Measurements from ENCODE around the gene APOD.

Gene APOD

GRCh38 chr3:195557322-195557721 lies 26.4 kb downstream of the APOD start:
- DNase-seq (ENCODE audit: low spot score) (no peak), FAIRE-seq (no peak)

DNA sequence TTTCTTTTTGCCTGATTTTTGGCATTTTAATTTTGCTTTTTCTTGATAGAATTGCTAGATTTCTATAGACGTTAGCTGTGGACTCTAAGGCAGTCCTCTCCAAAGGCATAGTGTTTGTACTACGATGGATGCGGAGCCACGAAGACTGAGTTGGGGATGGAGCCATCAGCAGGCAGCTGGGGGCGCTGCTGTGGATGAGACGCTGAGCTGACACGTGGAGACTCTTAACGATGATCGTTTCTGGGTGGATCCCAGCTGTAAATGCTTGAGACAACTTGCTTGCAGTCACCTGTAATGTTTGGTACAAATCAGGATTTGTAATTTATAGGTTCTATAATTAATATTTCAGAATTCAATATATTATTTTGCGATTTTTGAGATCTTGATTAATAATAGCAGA lies 27.4 kb downstream of the APOD start:
- DNase-seq (ENCODE audit: low spot score) (no peak), FAIRE-seq (no peak)

- DNase-seq (ENCODE audit: low spot score), result no peak
- FAIRE-seq, result no peak
Measured at GRCh38 chr3:195555110-195555509, 28.6 kb downstream of the APOD start.

GRCh38 chr3:195554458-195554857 lies 29.3 kb downstream of the APOD start:
- DNase-seq (ENCODE audit: low spot score) (no peak), FAIRE-seq (no peak)

DNA sequence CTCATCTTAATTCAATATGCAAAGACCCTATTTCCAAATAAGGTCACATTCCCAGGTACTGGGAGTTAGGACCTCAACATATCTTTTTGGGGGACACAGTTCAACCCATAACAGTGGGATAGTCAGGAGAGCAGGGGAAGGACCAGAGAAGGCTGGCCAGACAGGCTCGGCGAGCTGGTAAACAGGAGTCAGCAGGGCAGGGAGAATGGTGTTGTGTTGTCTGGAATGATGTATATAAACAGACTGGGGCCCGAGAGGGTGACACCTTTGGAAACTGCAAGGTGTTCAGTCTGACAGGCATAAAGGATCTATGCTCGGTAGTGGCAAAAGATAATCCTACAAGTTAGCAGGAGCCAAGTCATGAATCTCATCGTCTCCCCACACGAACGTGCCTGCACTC lies 30.5 kb downstream of the APOD start:
- no peak for FAIRE-seq

GRCh38 chr3:195551381-195551978 lies 32.3 kb downstream of the APOD start:
- FAIRE-seq, result no peak
- no peak for DNase-seq (ENCODE audit: low spot score)

More for the DNA sequence above, 30.5 kb downstream of the APOD start:
- no peak for DNase-seq (ENCODE audit: low spot score)

- no peak for DNase-seq (ENCODE audit: low spot score)
- FAIRE-seq, result no peak
Measured at GRCh38 chr3:195550723-195551122, 33.0 kb downstream of the APOD start.

- DNase-seq (ENCODE audit: low spot score) (no peak), FAIRE-seq (no peak)
Measured at GRCh38 chr3:195549931-195550519, 33.7 kb downstream of the APOD start.

- FAIRE-seq, result no peak
- no peak for DNase-seq (ENCODE audit: low spot score)
Measured at GRCh38 chr3:195548987-195549386, 34.8 kb downstream of the APOD start.

- FAIRE-seq, result no peak
- DNase-seq (ENCODE audit: low spot score), result no peak
Measured at GRCh38 chr3:195548501-195548900, 35.2 kb downstream of the APOD start.

GRCh38 chr3:195548006-195548405 lies 35.7 kb downstream of the APOD start:
- FAIRE-seq, result no peak
- no peak for DNase-seq (ENCODE audit: low spot score)

DNA sequence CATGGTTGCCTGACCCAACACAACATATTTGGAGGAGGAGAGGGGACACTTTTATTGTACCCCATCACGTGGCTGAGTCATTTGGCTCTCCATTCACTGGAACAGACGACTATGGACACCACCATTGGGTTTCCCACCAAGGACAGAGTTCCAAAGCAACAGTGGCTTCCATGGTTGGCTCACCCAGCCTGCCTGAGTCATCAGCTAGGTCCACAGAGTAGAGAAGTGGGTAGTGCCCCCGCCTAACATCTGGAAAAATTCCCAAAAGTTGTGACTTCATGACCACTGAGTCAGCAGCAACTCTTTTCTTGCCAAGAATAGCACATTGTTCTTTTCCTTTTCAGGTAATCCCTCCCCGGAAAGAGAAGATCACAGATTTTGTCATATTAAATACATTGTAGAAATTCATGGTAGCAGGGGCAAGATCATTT lies 37.6 kb downstream of the APOD start:
- FAIRE-seq (peak; percentile 91), DNase-seq (ENCODE audit: low spot score) (peak; percentile 89)

- no peak for FAIRE-seq
- DNase-seq (ENCODE audit: low spot score), result no peak
Measured at GRCh38 chr3:195544634-195545033, 39.1 kb downstream of the APOD start.

- no peak for FAIRE-seq
- DNase-seq (ENCODE audit: low spot score), result no peak
Measured at GRCh38 chr3:195544230-195544536, 39.6 kb downstream of the APOD start.

GRCh38 chr3:195543500-195544229 lies 40.1 kb downstream of the APOD start:
- FAIRE-seq, result no peak
- DNase-seq (ENCODE audit: low spot score), result no peak

DNA sequence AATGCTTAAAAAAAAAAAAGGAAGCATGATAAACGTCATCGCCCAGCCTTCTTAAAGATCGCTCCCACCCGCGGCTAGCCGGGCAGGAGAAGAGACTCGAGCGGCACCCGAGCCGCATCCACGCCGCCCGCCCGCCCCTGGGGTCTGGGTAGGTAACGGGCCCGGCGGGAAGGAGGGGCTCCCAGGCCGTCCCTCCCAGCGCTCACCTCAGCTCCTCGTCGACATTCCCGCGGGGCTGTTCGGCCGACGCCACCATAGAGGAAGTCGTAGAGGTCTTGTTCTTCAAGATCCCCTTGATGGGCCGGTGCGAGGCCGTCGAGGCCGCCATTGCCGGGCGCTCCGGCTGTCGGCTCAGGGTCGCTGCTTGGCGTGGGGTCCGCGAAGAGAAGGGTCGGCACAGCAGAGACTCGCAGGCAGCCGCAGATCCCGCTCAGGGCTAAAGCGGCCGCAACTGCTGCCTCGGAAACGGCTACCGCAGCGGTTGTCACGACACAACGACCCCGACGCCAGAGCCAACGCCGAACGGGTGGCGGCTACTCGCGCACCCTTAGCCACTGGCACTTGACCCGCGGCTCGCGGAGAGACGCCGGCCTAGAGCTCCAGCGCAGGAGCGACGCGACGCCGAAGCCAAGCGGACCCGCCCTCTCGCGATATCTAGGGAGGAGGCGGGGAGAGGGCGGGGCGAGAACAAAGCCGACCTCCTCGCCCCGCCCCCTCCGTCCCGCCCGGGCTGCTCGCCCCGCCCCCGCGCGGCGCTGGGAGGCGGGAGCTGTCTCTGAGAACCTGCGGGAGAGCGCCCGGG lies 40.8 kb downstream of the APOD start, which contains the start of gene PPP1R2:
Gene PPP1R2, minus strand, starts transcription at position 628 of the 802 bp plus-strand sequence. Its CDS starts 300 bp downstream, at position 328.
- FAIRE-seq (no peak), DNase-seq (ENCODE audit: low spot score) (peak; percentile 78)

DNA sequence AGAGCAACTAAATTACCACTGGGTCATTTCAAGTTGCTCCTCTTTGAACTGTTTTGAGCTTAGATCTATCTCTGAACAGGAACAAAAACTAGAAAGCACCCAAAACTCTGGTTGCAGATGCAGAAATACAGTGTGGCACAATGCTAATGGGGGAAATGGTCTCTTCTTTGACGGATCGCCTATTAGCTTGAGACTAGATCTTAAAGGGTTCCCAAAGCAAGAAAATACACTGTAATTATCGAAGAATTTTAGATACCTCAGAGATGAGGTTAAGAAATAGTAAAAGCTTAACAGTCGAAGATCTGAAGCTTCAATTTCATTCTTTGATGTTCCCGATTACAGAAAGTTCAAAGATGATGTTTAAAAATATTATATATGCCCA lies 41.4 kb downstream of the APOD start:
- no peak for DNase-seq (ENCODE audit: low spot score)
- no peak for FAIRE-seq

- no peak for FAIRE-seq
- no peak for DNase-seq (ENCODE audit: low spot score)
Measured at GRCh38 chr3:195540511-195540910, 43.2 kb downstream of the APOD start.

DNA sequence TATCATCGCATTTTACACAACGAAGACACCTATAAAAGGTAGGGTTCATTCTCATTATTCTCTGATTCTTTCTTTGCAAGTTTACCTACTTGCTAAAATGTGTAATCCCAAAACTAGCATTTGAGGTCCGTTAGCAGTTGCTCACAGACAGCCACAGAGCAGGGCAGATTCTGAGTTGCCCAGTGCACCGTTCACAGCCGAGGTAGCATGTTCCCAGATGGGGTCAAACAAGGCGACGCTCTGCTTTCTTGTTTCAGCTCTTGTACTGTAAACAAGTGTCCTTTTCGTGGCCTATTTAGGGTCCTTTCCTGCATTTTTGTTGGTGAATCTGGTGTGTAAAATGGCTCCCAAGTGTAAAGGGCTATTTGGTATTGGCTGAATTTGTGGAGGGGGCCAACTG lies 43.7 kb downstream of the APOD start:
- DNase-seq (ENCODE audit: low spot score), result no peak
- FAIRE-seq, result no peak

GRCh38 chr3:195539479-195539878 lies 44.3 kb downstream of the APOD start:
- DNase-seq (ENCODE audit: low spot score), result no peak
- FAIRE-seq, result no peak

- FAIRE-seq (no peak), DNase-seq (ENCODE audit: low spot score) (no peak)
Measured at GRCh38 chr3:195537995-195538394, 45.7 kb downstream of the APOD start.

GRCh38 chr3:195535293-195535692 lies 48.4 kb downstream of the APOD start:
- FAIRE-seq, result no peak
- no peak for DNase-seq (ENCODE audit: low spot score)
